ENCODE results near the gene BARX2.

BARX2 gene

GRCh38 chr11:129404731-129405130 is 29.1 kb downstream of the BARX2 start:
- DNase-seq, result no peak

GRCh38 chr11:129408865-129409444 is 33.3 kb downstream of the BARX2 start:
- no peak for DNase-seq

DNA sequence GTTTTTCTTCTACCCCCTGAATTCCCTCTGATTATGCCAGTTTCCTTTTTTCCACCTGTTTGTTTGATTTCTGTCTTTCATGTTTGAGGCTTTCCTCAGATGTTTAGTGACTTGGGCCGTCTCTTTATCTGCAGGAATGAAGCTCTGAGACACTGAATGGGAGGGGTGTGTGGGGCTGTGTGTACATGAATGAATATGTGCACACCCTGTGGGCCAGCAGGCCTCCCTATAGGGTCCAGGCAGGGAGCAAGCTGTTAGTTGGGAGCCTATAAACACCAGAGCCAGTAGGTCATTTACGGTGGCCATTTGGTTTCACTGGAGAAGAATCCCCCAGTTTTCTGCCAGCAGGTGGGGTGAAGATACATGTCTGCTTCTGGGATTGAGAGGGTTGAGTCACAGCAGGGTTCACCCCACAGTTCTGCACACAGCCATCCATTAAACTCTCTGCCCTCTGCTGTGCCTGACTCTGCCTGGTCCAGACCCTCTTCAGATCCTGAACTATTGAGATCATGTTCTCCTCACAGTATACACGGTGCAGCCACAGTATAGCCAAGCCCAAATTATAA is 34.8 kb downstream of the BARX2 start:
- DNase-seq, result no peak

DNA sequence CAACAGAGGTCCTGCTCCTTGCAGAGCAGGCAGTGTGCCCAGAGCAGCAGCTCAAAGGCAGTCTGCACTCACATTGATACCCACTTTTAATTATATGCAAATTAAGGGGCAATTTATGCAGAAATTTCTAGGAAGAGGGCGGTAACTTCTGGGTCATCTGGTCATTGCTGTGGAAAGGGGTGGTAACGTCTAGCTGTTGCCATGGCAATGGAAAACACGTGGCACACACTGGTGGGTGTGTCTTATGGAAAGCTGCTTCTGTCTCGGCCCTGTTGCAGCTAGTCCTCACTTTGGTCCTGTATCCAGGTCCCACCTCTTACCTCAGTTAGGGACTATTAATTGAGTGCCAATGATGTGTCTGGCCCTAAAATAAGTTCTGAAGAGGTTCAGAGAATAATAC is 36.8 kb downstream of the BARX2 start:
- DNase-seq, result no peak

DNA sequence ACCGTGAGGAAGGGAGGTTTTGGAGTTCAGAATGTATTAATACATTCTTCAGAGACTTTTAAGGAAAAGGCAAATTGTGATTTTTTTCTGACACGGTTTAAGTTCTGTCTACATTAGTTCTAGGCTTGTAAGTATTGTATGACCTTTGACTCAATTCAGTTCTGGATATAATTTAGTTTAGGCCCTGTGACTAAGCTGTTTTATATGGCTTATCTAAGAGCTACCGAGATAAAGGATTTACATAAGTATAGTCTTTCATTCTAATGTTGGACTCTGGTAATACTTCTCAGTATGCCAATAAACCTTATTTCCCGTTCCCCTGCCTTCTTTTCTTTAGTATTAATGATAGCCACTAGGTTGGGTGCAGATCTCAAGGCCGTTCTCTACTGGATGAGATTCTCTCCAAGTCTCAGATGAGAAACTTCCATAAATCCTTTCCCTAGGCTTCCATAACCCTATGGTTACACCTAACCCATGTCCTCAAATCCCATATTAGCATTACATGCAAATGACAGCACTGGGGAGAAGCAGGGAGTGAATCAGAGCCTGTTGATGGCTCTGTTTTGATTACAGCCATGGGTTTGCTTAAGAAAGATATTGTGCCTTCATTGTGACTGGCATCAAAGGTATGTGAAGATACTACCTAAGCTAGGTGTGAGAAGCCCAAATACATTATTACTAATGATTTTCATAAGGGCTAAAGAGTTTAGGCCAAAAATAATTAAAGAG is 38.7 kb downstream of the BARX2 start:
- no peak for DNase-seq

GRCh38 chr11:129416080-129416820 is 40.6 kb downstream of the BARX2 start:
- DNase-seq, result no peak

GRCh38 chr11:129417458-129417857 is 41.8 kb downstream of the BARX2 start:
- no peak for DNase-seq

- no peak for DNase-seq
These were observed 42.4 kb downstream of the BARX2 start for GRCh38 chr11:129418039-129418438.

DNA sequence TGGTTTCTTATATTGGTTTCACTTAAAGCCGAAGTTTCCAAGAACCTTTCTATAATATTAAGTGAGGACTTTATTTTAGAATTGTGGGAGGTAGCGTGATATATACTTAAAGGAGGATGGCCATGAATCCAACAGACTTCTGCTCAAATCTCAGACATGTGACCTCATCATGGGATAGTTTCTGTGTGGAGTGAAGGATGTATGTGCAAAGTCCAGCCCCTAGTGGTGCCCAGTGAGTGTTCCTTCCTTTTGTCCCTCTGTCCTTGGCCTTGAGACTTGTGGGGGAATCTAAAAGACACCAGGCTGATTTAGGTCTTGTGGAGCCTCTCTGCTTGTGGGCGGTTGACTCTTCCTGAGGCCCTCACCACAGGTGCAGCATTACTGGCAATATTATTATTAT is 43.7 kb downstream of the BARX2 start:
- no peak for DNase-seq

- DNase-seq, result no peak
These were observed 47.8 kb downstream of the BARX2 start for GRCh38 chr11:129423426-129423825.

- DNase-seq, result no peak
These were observed 49.6 kb downstream of the BARX2 start for GRCh38 chr11:129425214-129425613.

DNA sequence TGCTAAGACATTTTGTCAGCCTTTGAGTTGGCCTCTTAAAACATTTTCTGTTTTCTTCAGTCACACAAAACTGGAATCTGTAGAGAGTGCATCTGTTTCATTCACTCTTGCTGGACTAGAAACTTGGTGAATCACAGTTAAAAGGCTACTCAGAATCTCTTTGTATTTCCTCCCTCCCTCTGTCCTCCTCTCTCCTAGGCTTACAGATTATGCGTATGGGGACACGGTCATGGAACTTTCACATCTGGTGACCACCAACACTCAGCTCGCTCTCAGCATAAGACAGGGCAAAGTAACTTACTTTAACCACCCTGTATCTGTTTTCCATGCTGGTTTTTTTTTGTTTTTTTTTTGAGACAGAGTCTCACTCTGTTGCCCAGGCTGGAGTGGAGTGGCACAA is 50.4 kb downstream of the BARX2 start:
- DNase-seq, result no peak

DNA sequence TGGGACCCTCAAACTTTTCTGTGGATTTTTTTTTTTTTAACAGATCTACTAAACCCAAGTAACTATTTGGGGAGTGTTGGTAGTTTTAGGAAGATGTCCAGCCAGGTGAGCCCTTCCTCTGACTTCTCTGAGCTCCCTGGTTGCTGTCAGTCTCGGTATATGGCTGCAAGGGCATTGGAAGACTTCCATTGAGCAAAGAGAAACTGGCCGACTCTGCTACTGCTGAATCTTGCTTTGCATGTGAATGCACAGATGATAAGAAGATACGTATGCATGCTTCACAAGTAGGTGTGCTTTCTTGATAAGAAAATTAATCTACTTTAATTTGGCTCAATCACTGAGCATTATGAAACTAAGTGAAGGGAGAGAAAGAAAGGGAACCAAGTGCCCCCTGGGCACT is 51.1 kb downstream of the BARX2 start:
- DNase-seq, result no peak

- no peak for DNase-seq
These were observed 51.7 kb downstream of the BARX2 start for GRCh38 chr11:129427376-129427775.

DNA sequence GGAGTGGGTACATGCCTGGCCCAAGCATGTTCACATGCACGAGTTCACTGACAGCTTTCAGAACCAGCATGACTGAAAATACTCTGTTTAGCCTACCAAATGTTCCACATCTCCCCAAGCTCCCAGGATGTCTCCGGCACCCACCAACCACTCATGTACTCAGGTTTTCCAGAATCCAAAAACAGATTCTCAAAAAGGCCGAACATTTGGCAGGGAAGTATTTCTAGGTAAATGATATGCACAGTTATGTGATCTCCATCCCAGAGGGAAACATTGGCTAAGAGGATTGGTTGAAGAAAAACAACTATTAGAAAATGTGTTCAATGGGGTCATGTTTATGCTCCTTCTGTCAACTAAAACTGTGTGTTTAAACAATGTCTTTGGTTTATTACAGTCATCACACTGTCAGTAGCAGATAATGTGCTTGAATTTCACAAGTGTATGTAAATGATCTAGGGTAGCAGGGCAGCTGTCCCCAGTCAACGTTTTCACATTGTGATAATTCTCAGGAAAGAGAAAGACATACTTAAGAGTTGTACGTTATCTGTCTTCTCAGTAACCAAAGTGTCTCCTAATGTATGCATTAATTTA is 52.3 kb downstream of the BARX2 start:
- no peak for DNase-seq

GRCh38 chr11:129428557-129428956 is 52.9 kb downstream of the BARX2 start:
- DNase-seq, result no peak

- no peak for DNase-seq
These were observed 59.2 kb downstream of the BARX2 start for GRCh38 chr11:129434641-129435498.

GRCh38 chr11:129435499-129436245 is 60.0 kb downstream of the BARX2 start:
- no peak for DNase-seq

DNA sequence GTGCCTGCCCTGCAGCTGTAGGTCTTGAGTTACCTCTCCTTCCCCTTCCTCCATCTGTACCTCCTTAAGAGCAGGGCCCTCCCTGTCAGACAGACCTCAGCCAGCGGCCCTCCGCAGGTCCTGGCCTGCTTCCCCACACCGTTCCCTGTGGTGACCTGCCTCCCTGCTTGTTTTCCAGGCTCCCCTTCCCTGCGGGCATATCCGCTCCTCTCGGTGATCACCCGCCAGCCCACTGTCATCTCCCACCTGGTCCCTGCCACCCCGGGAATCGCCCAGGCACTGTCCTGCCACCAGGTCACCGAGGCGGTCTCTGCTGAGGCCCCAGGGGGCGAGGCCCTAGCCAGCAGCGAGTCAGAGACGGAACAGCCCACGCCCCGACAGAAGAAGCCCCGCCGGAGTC is 60.9 kb downstream of the BARX2 start:
- DNase-seq, result no peak

DNA sequence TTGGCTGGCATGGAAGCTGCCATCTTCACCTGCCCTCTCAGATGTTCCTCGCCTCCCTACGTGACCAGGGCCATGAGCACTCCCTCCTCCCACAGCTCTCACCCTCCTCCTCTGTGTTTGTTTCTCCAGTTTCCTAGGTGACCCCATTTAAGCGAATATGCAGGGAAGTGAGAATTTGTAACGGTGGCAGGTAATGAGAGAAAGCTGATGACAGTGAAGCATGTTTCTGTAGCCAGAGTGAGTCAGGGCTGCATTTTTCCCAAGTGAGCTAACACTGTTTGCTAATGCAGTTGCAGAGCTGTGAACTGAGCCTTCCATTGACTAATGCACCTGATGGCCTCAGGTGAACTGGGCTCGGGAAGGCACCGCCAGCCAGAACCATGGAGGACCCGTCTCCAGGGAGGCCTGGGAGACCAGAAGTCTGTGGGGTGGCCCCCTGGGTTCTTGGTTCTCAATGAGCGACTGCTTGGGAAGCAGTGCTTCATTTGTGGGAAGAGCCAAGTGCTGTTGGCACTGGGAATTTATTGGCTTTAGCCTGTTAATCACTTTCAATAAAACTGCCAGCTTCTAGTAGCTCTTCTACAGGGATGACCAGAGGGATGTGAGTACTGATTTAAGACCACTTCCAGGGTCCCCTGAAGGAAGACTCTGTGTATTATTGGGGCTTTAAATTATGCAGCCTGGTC is 64.5 kb downstream of the BARX2 start:
- no peak for DNase-seq

DNA sequence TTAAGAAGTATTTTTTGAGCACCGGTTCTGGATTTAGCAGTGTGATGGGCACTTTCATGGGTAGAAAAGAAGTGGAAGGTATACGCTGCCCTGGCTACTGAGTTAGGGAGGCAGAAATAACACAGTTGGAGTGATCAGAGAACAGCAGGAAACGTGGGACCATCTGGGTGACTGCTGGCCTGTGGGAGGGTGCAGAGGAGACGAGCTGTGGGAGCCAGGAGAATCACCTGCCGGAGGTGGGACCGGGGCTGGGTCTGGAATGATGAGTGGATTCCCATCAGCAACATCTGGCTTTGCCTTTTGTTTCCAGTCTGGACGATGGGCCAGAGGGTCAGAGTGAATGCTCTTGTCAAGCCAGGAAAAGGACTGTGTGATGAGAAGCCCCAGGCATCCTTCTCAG is 66.5 kb downstream of the BARX2 start:
- DNase-seq, result no peak

Measured in activated naive CD4-positive, alpha-beta T cell treated with anti-CD3 and anti-CD28 coated beads, Interleukin-2, amount 50 U/mL, for 16 hours (primary cell).